ENCODE data around the gene DPYSL3.

The DPYSL3 gene

DNA sequence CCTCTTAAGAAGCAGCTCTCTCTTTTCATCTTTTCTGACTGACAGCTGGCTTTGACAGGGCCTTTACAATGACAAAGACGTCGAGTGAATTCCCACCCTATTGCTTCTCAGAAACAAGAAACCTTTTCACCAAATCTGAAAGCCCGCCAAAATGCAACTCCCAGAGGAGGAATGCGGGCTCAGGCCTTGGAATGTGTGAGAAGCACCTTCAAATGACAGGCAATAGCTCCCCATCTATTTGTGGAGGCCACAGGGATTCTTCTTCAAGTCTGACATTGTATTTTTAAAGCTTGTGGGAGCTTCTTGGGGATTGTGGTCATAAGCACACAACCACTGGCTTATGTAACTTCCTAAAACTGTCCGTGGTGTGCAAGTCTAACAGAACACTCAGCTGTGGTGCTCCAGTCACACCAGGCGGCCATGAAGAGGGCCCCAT, 72.7 kb downstream of the DPYSL3 start:
- DNase-seq (ENCODE audit: extremely low read depth, low read depth): no peak
- TF ChIP-seq, protein P1, sequence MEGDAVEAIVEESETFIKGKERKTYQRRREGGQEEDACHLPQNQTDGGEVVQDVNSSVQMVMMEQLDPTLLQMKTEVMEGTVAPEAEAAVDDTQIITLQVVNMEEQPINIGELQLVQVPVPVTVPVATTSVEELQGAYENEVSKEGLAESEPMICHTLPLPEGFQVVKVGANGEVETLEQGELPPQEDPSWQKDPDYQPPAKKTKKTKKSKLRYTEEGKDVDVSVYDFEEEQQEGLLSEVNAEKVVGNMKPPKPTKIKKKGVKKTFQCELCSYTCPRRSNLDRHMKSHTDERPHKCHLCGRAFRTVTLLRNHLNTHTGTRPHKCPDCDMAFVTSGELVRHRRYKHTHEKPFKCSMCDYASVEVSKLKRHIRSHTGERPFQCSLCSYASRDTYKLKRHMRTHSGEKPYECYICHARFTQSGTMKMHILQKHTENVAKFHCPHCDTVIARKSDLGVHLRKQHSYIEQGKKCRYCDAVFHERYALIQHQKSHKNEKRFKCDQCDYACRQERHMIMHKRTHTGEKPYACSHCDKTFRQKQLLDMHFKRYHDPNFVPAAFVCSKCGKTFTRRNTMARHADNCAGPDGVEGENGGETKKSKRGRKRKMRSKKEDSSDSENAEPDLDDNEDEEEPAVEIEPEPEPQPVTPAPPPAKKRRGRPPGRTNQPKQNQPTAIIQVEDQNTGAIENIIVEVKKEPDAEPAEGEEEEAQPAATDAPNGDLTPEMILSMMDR (IDR thresholded peaks at IDR 0.05; ENCODE audit: low read depth, low read length): no peak

DNA sequence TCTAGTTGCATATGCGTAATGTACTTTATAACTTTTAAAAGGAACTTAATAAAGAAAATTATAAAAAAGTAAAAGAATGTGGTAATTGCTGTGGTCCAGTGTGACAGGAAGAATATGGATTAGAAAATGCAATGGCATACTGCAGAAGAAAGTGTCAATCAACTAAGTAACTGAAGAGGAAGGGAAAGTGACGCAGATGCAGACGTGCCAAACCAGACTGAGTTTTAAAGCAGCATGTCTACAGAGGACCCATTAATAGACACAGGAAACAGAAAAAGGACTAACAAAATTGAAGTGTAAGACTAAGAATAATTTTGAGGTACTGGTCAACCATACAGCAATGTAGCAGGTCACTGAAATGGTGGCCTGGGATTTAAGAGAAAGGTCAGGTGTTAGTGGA, 73.3 kb downstream of the DPYSL3 start:
- TF ChIP-seq, protein P1 (IDR thresholded peaks at IDR 0.05; ENCODE audit: low read depth, low read length): no peak
- DNase-seq (ENCODE audit: extremely low read depth, low read depth): no peak

DNA sequence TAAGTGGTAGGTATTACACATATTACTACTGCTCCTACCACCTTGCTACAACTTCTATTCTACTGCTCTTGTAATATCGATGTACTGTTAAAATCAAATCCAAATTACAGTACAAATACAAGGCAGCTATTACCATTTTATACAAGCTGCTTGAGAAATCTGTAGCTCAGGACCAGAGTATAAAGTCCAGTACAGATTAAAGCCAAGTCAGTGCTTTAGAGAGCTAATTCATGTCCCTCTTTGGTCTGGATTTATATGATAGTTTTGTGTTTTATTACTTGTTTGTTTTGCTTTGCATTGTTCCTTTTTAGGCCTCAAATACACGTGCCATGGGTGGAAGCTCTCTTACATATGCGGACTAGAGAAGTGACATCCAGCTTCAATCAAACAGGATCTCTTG, 75.8 kb downstream of the DPYSL3 start:
- no peak for DNase-seq (ENCODE audit: extremely low read depth, low read depth)
- TF ChIP-seq, protein P1 (IDR thresholded peaks at IDR 0.05; ENCODE audit: low read depth, low read length): no peak

DNA sequence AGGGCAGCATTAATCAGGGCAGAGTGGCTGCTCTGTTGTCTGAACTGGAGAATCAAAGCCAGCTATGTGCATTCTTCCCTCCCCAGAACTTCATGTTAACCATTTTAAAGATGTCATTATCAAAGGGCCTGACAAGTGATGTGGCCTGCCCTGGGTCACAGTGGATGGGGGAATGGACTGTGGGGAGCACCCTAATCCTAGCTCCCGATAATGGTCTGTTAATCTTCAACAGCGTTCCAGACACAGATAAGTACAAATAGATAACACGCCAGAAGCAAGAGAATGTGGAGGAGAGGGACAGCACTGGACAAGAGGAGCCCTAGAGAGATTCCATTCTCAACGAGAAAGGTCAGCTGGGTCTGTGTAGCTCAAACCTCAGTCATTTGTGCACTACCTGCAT, 77.5 kb downstream of the DPYSL3 start:
- TF ChIP-seq, protein P1 (IDR thresholded peaks at IDR 0.05; ENCODE audit: low read depth, low read length): no peak
- DNase-seq (ENCODE audit: extremely low read depth, low read depth): no peak

DNA sequence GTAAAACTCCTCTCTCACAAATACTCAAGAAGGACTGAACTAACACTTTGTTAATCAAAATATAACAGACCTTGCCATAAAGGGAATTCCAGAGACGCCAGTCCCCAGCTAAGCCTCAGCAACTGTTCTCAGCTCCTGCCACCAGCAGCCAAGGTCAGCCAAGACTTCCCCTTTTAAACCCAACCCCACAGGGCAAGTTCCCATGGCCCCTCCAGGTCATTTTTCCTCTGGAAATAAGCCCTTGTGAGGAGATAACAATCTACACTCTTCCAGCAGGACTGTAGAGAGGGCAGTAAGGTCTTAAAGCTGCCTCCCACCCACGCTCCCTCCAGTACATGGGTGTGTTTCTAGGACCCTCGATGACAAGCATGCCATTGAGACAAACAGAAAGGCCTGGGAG, 78.3 kb downstream of the DPYSL3 start:
- DNase-seq (ENCODE audit: extremely low read depth, low read depth): no peak
- TF ChIP-seq, protein P1 (IDR thresholded peaks at IDR 0.05; ENCODE audit: low read depth, low read length): no peak

DNA sequence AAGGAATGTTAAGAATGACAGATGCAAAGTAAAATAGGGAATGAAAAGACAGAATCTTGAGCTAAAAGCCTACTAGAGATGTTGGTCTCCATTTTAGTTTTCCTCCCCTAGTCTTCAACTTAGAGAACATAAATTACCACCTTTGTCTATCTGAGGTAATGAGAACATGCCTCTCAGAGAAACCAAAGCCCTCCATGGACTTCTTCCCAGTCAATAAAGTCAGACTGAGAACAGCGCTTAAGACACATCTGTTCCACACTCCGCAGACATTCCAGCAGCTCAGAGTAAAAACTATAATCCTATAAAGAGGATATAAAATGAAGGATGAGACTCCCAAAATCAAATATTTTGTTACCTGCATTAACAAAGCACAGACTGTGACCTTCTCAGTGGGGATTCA, 79.2 kb downstream of the DPYSL3 start:
- TF ChIP-seq, protein P1 (IDR thresholded peaks at IDR 0.05; ENCODE audit: low read depth, low read length): no peak
- no peak for DNase-seq (ENCODE audit: extremely low read depth, low read depth)

DNA sequence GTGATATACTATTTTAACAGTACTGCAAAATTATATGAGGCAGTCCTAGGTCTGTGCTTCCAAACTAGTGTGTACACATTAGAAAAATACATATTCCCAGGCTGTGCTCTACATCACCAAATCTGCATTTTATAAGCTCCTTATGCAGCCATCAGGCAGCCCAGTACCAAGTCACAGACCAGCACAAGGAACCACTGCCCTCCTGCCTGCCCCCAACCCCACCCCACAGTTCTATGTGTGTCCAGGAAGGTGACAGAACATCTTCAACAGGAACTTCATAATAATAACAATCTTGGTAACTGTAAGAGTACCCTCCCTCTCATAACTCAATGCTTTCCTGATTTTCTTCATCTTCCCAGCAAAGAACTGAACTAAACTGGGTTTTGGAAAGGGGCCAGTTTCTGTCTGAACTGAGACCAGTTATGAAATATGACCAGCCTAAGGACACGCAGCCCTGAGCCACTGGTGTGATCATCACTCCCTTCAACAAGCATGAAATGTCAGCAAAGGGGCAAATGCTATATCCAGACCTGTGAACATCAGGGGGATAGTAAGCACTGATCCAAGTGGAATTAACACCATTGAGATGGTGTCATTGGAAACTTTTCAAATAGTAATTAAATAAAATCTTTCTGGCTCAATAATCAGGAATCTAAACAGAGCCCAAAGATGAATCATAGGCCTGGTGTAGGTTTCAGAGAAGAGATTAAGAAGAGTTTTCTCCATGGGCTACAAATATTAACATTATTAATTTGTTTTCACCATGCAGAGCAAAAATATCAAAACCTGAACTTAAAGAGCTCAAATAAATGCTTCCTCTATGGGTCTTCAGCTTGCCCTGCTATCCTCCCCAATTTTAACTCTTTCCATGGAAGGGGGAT, 82.1 kb downstream of the DPYSL3 start:
- TF ChIP-seq, protein P1 (IDR thresholded peaks at IDR 0.05; ENCODE audit: low read depth, low read length): no peak
- DNase-seq (ENCODE audit: extremely low read depth, low read depth): peak; percentile 29

All from AG09319 (cell line).